GM19193 (cell line): ENCODE measurements around the gene AGFG1.

Experiments used
- POLR2A ChIP-seq: IDR thresholded peaks from 4 replicates; pipeline ENCODE4 v1.6.1; 2011; ENCODE audit not compliant: insufficient read depth, insufficient read length; ENCODE audit errors: extremely low read depth

Gene AGFG1

DNA sequence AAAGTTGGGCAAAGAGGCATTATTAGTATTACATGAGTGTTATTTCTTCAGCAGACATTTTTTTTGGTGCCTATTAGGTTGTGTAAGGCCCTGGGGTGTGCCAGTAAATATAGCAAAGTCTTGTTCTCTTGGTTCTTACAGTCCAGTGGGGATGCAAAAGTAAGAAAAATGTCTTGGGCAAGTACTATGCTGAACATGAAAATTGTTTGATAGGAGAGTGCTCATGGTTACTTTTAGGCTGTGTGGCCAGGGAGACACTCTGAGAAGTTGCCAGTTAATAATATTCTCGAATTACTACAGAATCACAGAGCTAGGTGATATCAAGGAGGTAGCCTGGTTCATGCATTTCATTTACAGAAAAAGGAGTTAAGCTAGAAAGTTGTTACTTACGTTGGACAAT, 1.9 kb downstream of the AGFG1 start:
- no peak for TF ChIP-seq POLR2A

DNA sequence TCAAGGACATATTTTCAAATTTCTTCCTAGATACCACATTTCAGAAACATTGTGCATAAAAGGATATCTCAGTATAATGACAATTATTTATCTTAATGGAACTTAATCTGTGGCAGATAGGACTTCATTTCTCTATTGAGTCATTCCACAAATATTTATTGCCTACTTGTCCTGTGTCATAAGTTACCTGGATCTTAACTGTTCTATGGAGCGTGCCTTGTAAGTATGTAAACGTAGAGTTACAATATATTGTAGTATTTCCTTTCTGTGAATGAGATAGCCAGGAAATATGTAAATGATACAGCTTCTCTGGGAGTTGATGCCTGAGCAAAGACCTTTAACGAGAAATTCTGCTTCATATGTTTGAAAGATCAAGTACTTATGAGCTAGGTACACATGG, 2.5 kb downstream of the AGFG1 start:
- no peak for TF ChIP-seq POLR2A

GRCh38 chr2:227477291-227477690, 5.3 kb downstream of the AGFG1 start:
- no peak for TF ChIP-seq POLR2A

GRCh38 chr2:227479865-227480475, 8.0 kb downstream of the AGFG1 start:
- no peak for TF ChIP-seq POLR2A

DNA sequence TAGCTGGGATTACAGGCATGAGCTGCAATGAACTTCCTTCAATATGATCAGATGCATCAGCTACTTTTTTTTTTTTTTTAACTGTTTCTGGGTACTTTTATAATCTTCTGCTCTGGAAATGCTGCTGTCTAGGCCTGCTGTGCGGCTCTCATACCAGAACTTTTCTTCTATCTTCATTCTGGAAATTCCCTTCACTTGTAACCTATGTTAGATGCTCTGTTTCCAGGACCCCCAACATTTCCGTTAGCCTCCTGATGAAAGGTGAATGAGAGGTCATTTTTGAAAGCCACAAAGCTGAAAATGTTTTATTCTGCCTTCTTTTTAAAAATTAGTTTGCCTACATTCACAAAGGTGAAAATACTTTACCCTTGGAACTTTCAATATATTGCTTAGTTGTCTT, 8.6 kb downstream of the AGFG1 start:
- TF ChIP-seq POLR2A, result no peak

GRCh38 chr2:227482638-227483340, 10.8 kb downstream of the AGFG1 start:
- TF ChIP-seq POLR2A, result no peak

DNA sequence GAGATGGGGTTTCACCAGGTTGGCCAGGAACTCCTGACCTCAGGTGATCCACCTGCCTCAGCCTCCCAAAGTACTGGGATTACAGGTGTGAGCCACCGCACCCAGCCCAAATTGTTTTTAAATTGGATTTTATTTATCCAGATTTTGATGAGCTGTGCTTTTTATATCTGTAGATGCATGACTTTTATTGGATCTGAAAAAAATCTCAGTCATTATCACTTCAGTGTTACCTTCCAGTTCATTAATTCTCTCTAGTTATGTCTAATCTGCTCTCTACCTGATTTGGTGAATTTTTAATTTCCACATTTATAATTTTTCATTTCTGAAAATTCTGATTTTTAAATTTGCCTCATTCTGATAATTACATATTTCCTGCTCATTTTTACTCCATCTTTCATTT, 13.5 kb downstream of the AGFG1 start:
- no peak for TF ChIP-seq POLR2A

DNA sequence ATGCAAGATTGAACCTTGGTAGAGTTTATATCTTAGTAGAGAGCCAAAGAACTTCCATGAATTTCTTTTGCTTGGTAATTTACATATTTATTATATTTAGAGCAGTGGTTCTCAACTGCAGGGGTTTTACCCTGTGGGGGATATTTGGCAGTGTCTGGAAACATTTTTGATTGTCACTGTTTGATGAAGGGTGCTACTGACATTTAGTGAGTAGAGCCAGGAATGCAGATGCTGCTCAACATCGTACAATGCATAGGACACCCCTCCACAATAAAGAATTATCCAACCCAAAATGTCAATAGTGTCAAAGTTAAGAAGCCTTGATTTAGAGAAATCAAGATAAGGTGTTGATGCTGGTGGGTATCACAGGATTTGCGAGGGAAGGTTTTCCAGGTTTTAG, 14.7 kb downstream of the AGFG1 start:
- TF ChIP-seq POLR2A, result no peak

DNA sequence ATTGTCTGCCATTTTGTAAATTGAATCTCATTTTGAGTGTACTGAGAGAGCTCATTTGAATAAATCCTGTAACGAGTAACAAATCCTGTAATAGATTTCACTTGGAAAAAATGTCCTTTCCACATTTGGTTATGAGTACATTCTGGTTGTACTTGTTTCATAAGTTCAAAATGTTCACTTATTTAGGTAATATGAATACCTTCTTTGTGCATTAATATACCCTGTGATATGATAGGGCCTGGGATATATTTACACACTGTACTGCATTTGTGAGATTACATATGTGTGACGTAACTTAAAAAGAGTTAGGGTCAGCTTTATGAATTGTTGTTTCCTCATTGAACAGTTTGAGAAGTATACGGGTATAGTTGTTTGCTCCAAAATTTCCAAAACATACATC, 16.1 kb downstream of the AGFG1 start:
- TF ChIP-seq POLR2A, result no peak

GRCh38 chr2:227491386-227491785, 19.4 kb downstream of the AGFG1 start:
- no peak for TF ChIP-seq POLR2A

GRCh38 chr2:227493524-227493923, 21.6 kb downstream of the AGFG1 start:
- no peak for TF ChIP-seq POLR2A

DNA sequence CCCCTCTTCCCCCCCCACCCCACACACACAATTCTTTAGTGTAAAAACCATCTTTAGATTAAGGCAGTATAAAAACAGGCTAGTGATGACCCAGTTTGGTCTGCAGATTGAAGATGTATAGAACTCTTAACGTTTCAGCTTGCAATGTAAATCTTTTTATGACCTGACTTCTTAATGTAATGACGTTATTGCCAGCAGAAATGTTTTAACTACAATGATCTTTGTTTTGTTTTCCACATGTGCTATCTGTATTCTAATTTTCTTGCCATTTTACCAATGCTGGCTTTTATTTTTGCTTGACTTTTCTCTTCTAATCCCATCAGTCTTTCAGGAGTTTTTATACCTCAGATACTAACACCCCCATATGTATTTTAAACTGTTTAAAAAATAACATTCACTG, 25.2 kb downstream of the AGFG1 start:
- TF ChIP-seq POLR2A, result no peak

DNA sequence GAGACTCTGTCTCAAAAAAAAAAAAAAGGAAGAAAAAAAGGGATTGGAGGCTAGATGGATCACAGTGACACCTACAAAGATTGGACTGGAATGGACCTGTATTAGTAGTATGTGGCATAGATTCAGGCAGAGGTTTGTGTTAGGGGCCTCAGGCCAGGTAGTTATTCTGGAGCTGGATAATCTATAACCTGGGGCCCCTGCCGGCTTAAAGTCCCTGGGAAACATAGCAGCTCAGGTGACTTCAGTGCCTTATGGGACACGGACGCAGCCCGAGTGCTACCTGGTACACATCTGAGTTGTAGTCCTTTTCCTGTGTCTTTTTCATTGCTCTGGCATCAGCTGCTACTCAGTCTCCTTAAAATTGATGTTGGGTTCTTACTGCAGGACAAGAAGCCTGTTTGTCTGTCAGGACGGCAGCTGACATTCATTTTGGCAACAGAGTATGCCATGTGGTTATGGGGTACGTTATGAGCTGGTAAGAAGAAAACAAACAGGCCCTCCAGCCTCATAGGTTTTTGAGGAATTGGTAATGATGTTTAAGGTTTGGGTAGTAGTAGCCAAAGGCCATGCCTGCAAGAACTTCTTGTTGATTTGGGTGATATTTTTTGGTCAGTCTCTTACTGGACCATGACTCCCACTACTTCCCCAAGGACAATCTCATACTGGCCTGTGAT, 27.8 kb downstream of the AGFG1 start:
- TF ChIP-seq POLR2A, result no peak

- no peak for TF ChIP-seq POLR2A
Observed at GRCh38 chr2:227500301-227500630, 28.3 kb downstream of the AGFG1 start.

GRCh38 chr2:227503433-227504406, 31.8 kb downstream of the AGFG1 start:
- no peak for TF ChIP-seq POLR2A
